GM06990 (cell line): ENCODE measurements around the gene COL4A1.

ENCODE experiments used
- DNase-seq: peaks from one replicate; pipeline ENCODE4 v3.0.0-alpha.2; 2011; ENCODE audit not compliant: insufficient read length; ENCODE audit errors: extremely low read depth
- H3K27me3 ChIP-seq: replicated peaks from 2 replicates; pipeline ENCODE4 v1.6.0; 2011; ENCODE audit warnings: low read length; ENCODE audit not compliant: control insufficient read depth, insufficient read depth
- H3K36me3 ChIP-seq: 2 replicates; pipeline ENCODE4 v1.5.1; 2011; ENCODE audit warnings: low read length; ENCODE audit not compliant: control insufficient read depth, insufficient read depth
- H3K4me3 ChIP-seq: replicated peaks from 2 replicates; pipeline ENCODE4 v1.5.1; 2011; ENCODE audit warnings: low read depth, mild to moderate bottlenecking, control low read depth, low read length
- CTCF ChIP-seq: IDR thresholded peaks from 2 replicates; pipeline ENCODE4 v1.5.1; 2011; ENCODE audit warnings: low read length, control low read depth, mild to moderate bottlenecking, inconsistent platforms; ENCODE audit not compliant: insufficient read depth, poor library complexity, severe bottlenecking

COL4A1 gene

DNA sequence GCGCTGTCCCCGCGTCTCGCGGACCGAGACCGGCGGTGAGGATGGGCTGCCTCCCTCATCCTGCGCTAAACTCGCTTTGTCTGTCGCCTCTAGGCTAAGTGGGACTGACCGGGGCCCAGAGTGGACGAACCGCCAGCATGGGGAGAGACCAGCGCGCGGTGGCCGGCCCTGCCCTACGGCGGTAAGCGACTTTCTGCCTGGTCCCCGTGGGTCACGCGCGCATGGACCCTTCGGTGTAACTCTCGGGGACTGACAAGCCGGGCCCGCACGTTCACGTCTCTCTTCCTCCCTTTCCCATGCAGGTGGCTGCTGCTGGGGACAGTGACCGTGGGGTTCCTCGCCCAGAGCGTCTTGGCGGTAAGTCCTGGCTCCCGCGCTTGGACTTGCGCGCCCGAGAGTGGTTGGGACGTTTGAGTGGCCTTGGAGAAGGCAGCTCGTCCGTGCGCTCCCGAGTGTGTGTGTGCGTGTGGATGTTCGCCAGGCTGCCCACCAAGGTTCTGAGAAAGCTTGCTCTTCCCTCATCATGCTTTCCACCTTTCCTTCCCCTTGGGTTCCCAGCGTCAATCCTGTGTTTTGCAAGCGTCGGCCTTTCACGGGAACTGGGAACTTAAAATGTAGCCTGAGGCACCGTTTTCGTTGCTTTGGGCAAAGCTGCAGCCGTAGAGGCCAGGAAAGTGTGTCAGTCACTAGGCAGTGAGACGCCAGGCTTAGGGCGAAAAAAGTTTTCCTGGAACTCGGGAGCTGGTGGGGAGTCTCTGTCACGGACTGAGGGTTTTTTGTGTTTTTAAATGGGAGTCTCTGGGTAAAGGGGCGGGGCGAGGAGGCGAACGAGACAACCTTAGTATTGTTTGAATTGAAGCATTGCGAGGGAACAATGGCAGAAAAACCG is 1.1 kb upstream of the COL4A1 start:
- Histone ChIP-seq H3K27me3 (peaks cover 1% of the 10 kb centered on the region; the same call in 1 of the 2 replicates), H3K4me3 (no peak overlapping the region), H3K36me3 (no peaks in the 10 kb centered on the region)
- DNase-seq = no peak
- no peak for TF ChIP-seq CTCF

- H3K4me3 ChIP-seq = no peak overlapping the region
- DNase-seq = no peak
- no peak for TF ChIP-seq CTCF
- no peaks in the 10 kb centered on the region for H3K36me3 ChIP-seq
- H3K27me3 ChIP-seq = peaks cover 4% of the 10 kb centered on the region
Measured at GRCh38 chr13:110306340-110306959, 507 bp downstream of the COL4A1 start.

GRCh38 chr13:110305949-110306339 is 1.0 kb downstream of the COL4A1 start:
- Histone ChIP-seq H3K36me3 (no peaks in the 10 kb centered on the region), H3K27me3 (peaks cover 4% of the 10 kb centered on the region), H3K4me3 (no peak overlapping the region)
- TF ChIP-seq CTCF = no peak
- DNase-seq = no peak

DNA sequence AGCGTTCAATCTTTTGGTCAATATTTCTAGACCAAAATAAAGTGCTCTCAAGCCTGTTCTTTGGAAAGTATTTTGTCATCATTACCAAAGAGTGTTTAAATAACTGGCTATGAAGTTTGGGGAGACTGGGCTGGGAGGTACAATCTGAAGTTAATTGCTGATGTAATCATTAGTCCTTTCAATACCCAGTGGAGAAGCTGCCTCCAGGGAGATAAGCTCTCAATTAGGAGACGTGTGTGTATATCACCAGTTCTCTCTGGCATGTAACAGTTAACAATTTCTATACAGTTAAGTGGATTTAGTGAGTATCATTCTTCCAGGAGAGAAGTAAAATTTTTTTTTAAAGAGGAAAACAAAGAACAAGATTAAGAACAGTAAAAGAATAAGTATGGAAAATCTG is 1.4 kb downstream of the COL4A1 start:
- no peak for TF ChIP-seq CTCF
- Histone ChIP-seq H3K4me3 (no peak overlapping the region), H3K27me3 (peaks cover 4% of the 10 kb centered on the region), H3K36me3 (no peaks in the 10 kb centered on the region)
- no peak for DNase-seq

- DNase-seq = no peak
- Histone ChIP-seq H3K27me3 (peaks cover 4% of the 10 kb centered on the region), H3K36me3 (no peaks in the 10 kb centered on the region), H3K4me3 (no peak overlapping the region)
- TF ChIP-seq CTCF = no peak
Measured at GRCh38 chr13:110305001-110305400, 2.0 kb downstream of the COL4A1 start.
